Activated T-helper 1 cell treated with anti-CD3 and anti-CD28 coated beads, Interleukin-12 subunit alpha, Interleukin-12 subunit beta, Interleukin-2, Interleukin-4 antibody, amounts not matched to agents 30 ng/mL and 10 ng/mL and 1 ng/mL, durations not matched to agents 14 hours and 24 hours and 36 hours (primary cell): ENCODE data around the gene RRAS. TPM values are rescaled to one million over a fixed set of nuclear protein-coding genes. Genes with fewer than 3 reads are reported as not detected.
A peak's percentile ranks its signal among the peaks of the same experiment; 100 is the strongest.
"Not testable (repeated sequence)": the region's sequence is repeated elsewhere in the genome, so short reads cannot be mapped to it uniquely, and the experiment has no call there.

Experiments used
- DNase-seq: peaks from one replicate; pipeline ENCODE4 v3.0.0; 2021; ENCODE audit warnings: low spot score
- H3K27ac Mint-ChIP-seq: one replicate; pipeline ENCODE4 v1.8.0; 2021; ENCODE audit warnings: mild to moderate bottlenecking, mixed read lengths
- H3K27me3 Mint-ChIP-seq: one replicate; pipeline ENCODE4 v1.8.0; 2022; ENCODE audit warnings: mild to moderate bottlenecking, moderate library complexity, mixed read lengths; ENCODE audit not compliant: insufficient read depth
- H3K36me3 Mint-ChIP-seq: one replicate; pipeline ENCODE4 v1.8.0; 2021; ENCODE audit warnings: low read depth, mixed read lengths
- H3K4me1 Mint-ChIP-seq: one replicate; pipeline ENCODE4 v1.8.0; 2021; ENCODE audit warnings: low read depth, mixed read lengths
- H3K4me3 Mint-ChIP-seq: one replicate; pipeline ENCODE4 v1.8.0; 2021; ENCODE audit warnings: mild to moderate bottlenecking, moderate library complexity, mixed read lengths
- H3K9me3 Mint-ChIP-seq: one replicate; pipeline ENCODE4 v1.8.0; 2021; ENCODE audit warnings: mixed read lengths
- intact Hi-C: fragments of 100-400 bp; cut with micrococcal nuclease; formaldehyde crosslinking; loops from one replicate; pipeline ENCODE4 v1.15.1; 2024
- total RNA-seq: library from RNA; stranded (reverse); gene quantifications from 2 replicates; pipeline ENCODE4 v1.2.3, GENCODE V29; 2022

Gene RRAS
- total RNA-seq, 1 donor from 2014 or later, result 4.7 TPM

- DNase-seq, result no peak
- Mint-ChIP-seq H3K27me3 (no peaks in the 10 kb centered on the region), H3K4me3 (peak overlapping the region; percentile 94), H3K36me3 (peaks cover 16% of the 10 kb centered on the region), H3K27ac (peak overlapping the region; percentile 90), H3K9me3 (no peaks in the 10 kb centered on the region), H3K4me1 (peaks cover 54% of the 10 kb centered on the region)
- intact Hi-C loops, result loop anchor here (1.0 to 10.0 kb wide), 6 partner anchors 23 to 1280 kb away; partner anchors contain the start of genes BCL2L12, IRF3, MAMSTR and PNKP
Measured at GRCh38 chr19:49642492-49643035, 2.6 kb upstream of the RRAS start.

- H3K27me3 Mint-ChIP-seq, result no peaks in the 10 kb centered on the region
- DNase-seq, result peak; percentile 100
- H3K4me1 Mint-ChIP-seq, result peaks cover 55% of the 10 kb centered on the region
- intact Hi-C loops, result loop anchor here (1.0 to 10.0 kb wide), 10 partner anchors 23 to 1280 kb away; partner anchors contain the start of genes AKT1S1, BCL2L12, DBP and IRF3
- no peaks in the 10 kb centered on the region for H3K9me3 Mint-ChIP-seq
- peak within 1 kb of the TSS; percentile 99 for H3K27ac Mint-ChIP-seq
- peak within 1 kb of the TSS; percentile 94 for H3K4me3 Mint-ChIP-seq
- H3K36me3 Mint-ChIP-seq, result peaks cover 13% of the 10 kb centered on the region
Measured at GRCh38 chr19:49641688-49642491, 1.9 kb upstream of the RRAS start, which contains the start of gene SCAF1. Gene SCAF1, plus strand, starts transcription at chr19:49642209. Its CDS starts 2,818 bp downstream, at chr19:49645027.

- Mint-ChIP-seq H3K36me3 (peaks cover 6% of the 10 kb centered on the region), H3K4me3 (peak overlapping the region; percentile 77), H3K4me1 (peaks cover 53% of the 10 kb centered on the region), H3K9me3 (no peaks in the 10 kb centered on the region), H3K27me3 (no peaks in the 10 kb centered on the region), H3K27ac (peak overlapping the region; percentile 61)
- intact Hi-C loops, result loop anchor here (1.0 to 10.0 kb wide), 15 partner anchors 37 to 1277 kb away; partner anchors contain the start of genes ALDH16A1, DBP, FUZ and JOSD2
- no peak for DNase-seq
Measured at GRCh38 chr19:49639401-49640112, 386 bp downstream of the RRAS start.

- H3K4me3 Mint-ChIP-seq, result peak overlapping the region; percentile 77
- H3K27ac Mint-ChIP-seq, result peak overlapping the region; percentile 45
Measured at GRCh38 chr19:49637821-49638738, 1.9 kb downstream of the RRAS start.

GRCh38 chr19:49636233-49636932 is 3.6 kb downstream of the RRAS start:
- Mint-ChIP-seq H3K36me3 (no peaks in the 10 kb centered on the region), H3K27ac (no peak overlapping the region), H3K9me3 (no peaks in the 10 kb centered on the region), H3K4me1 (peaks cover 27% of the 10 kb centered on the region), H3K27me3 (no peaks in the 10 kb centered on the region), H3K4me3 (no peak overlapping the region)
- no peak for DNase-seq
- intact Hi-C loops, result no loop called here

More at GRCh38 chr19:49637821-49638738, 1.9 kb downstream of the RRAS start:
- H3K27me3 Mint-ChIP-seq, result no peaks in the 10 kb centered on the region
- intact Hi-C loops, result no loop called here
- no peaks in the 10 kb centered on the region for H3K9me3 Mint-ChIP-seq
- DNase-seq, result no peak
- H3K4me1 Mint-ChIP-seq, result peaks cover 38% of the 10 kb centered on the region
- no peaks in the 10 kb centered on the region for H3K36me3 Mint-ChIP-seq

- no peak for DNase-seq
Measured at GRCh38 chr19:49635530-49636232, 4.3 kb downstream of the RRAS start.

GRCh38 chr19:49633273-49633672 is 6.7 kb downstream of the RRAS start:
- H3K9me3 Mint-ChIP-seq, H3K27ac Mint-ChIP-seq, DNase-seq, H3K36me3 Mint-ChIP-seq, H3K4me3 Mint-ChIP-seq, H3K4me1 Mint-ChIP-seq, H3K27me3 Mint-ChIP-seq, intact Hi-C loops: not testable (repeated sequence)

More at GRCh38 chr19:49635530-49636232, 4.3 kb downstream of the RRAS start:
- no peaks in the 10 kb centered on the region for H3K9me3 Mint-ChIP-seq
- no peaks in the 10 kb centered on the region for H3K36me3 Mint-ChIP-seq
- peaks cover 25% of the 10 kb centered on the region for H3K4me1 Mint-ChIP-seq
- no peak overlapping the region for H3K4me3 Mint-ChIP-seq
- H3K27ac Mint-ChIP-seq, result no peak overlapping the region
- no peaks in the 10 kb centered on the region for H3K27me3 Mint-ChIP-seq
- intact Hi-C loops, result no loop called here

- no peak overlapping the region for H3K4me3 Mint-ChIP-seq
- H3K27me3 Mint-ChIP-seq, result no peaks in the 10 kb centered on the region
- peaks cover 4% of the 10 kb centered on the region for H3K36me3 Mint-ChIP-seq
- H3K27ac Mint-ChIP-seq, result no peak overlapping the region
- H3K4me1 Mint-ChIP-seq, result peaks cover 1% of the 10 kb centered on the region
- H3K9me3 Mint-ChIP-seq, result no peaks in the 10 kb centered on the region
- intact Hi-C loops, result no loop called here
- DNase-seq, result no peak
Measured at GRCh38 chr19:49632576-49632975, 7.4 kb downstream of the RRAS start.

- Mint-ChIP-seq H3K27me3 (no peaks in the 10 kb centered on the region), H3K27ac (no peak overlapping the region), H3K36me3 (peaks cover 9% of the 10 kb centered on the region), H3K9me3 (no peaks in the 10 kb centered on the region), H3K4me3 (no peak overlapping the region), H3K4me1 (no peaks in the 10 kb centered on the region)
- intact Hi-C loops, result no loop called here
- DNase-seq, result no peak
Measured at GRCh38 chr19:49631610-49632192, 8.2 kb downstream of the RRAS start.

- Mint-ChIP-seq H3K4me3 (no peak overlapping the region), H3K36me3 (peaks cover 10% of the 10 kb centered on the region), H3K27ac (no peak overlapping the region), H3K4me1 (no peaks in the 10 kb centered on the region), H3K9me3 (no peaks in the 10 kb centered on the region), H3K27me3 (no peaks in the 10 kb centered on the region)
- DNase-seq, result no peak
- intact Hi-C loops, result no loop called here
Measured at GRCh38 chr19:49631014-49631588, 8.8 kb downstream of the RRAS start.

- Mint-ChIP-seq H3K4me3 (no peak overlapping the region), H3K27me3 (no peaks in the 10 kb centered on the region), H3K4me1 (no peaks in the 10 kb centered on the region), H3K36me3 (peaks cover 10% of the 10 kb centered on the region), H3K9me3 (no peaks in the 10 kb centered on the region), H3K27ac (no peak overlapping the region)
- no peak for DNase-seq
- intact Hi-C loops, result no loop called here
Measured at GRCh38 chr19:49629659-49630058, 10.3 kb downstream of the RRAS start.
